ENCODE results near the gene IRF4.
A peak's percentile ranks its signal among the peaks of the same experiment; 100 is the strongest.

The IRF4 gene

DNA sequence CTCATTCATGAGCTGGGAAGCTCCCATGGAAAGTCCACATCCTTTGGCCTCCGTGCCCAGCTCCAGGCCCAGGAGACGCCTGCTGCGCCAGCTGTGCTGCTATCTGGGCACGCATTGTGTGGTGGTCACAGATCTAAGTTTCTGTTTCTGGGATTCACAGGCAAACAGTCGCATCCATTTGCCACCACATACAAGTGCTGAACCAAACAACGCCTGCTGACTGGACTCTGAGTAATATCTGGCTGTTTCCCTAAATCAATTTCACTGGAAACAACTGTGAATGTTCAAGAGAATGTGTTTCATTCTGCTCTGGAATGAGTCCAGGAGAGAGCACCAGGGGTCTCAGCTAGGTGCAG is 45.5 kb downstream of the IRF4 start:
- DNase-seq (ENCODE audit: low spot score): no peak
- TF ChIP-seq, protein P1, sequence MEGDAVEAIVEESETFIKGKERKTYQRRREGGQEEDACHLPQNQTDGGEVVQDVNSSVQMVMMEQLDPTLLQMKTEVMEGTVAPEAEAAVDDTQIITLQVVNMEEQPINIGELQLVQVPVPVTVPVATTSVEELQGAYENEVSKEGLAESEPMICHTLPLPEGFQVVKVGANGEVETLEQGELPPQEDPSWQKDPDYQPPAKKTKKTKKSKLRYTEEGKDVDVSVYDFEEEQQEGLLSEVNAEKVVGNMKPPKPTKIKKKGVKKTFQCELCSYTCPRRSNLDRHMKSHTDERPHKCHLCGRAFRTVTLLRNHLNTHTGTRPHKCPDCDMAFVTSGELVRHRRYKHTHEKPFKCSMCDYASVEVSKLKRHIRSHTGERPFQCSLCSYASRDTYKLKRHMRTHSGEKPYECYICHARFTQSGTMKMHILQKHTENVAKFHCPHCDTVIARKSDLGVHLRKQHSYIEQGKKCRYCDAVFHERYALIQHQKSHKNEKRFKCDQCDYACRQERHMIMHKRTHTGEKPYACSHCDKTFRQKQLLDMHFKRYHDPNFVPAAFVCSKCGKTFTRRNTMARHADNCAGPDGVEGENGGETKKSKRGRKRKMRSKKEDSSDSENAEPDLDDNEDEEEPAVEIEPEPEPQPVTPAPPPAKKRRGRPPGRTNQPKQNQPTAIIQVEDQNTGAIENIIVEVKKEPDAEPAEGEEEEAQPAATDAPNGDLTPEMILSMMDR (IDR thresholded peaks at IDR 0.05; ENCODE audit: extremely low read depth, insufficient read depth, missing control alignments): no peak
- in situ Hi-C loops (cut with MboI; ENCODE audit: low pct_unique_long_range_greater_than_20kb, low sequenced_read_pairs, unreplicated experiment): no loop called here

DNA sequence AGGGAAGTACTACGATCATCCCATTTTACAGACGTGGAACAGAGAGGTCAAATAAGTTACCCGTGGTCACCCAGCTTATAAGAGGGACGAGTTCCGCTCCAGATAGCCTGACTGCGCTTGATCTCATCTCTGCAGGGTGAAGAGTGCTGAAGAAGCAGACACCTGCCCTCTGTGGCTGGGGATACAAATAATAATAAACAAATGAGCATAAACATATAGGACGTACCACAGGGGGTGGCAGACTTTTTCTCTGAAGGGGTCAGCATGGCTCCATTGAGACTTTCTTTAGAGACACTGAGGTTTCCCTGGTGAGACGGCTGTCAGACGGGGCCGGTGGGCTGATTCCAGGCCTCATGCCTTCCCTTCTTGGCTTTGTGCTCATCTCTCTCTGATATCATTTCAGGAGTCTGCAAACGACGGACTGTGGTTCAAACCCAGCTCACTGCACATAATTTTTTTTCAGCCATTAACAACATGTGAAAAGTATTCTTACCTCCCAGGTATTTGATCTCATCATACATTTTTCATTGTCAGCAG is 47.1 kb downstream of the IRF4 start:
- TF ChIP-seq, protein P1 (IDR thresholded peaks at IDR 0.05; ENCODE audit: extremely low read depth, insufficient read depth, missing control alignments): no peak
- no peak for DNase-seq (ENCODE audit: low spot score)
- in situ Hi-C loops (cut with MboI; ENCODE audit: low pct_unique_long_range_greater_than_20kb, low sequenced_read_pairs, unreplicated experiment): no loop called here

DNA sequence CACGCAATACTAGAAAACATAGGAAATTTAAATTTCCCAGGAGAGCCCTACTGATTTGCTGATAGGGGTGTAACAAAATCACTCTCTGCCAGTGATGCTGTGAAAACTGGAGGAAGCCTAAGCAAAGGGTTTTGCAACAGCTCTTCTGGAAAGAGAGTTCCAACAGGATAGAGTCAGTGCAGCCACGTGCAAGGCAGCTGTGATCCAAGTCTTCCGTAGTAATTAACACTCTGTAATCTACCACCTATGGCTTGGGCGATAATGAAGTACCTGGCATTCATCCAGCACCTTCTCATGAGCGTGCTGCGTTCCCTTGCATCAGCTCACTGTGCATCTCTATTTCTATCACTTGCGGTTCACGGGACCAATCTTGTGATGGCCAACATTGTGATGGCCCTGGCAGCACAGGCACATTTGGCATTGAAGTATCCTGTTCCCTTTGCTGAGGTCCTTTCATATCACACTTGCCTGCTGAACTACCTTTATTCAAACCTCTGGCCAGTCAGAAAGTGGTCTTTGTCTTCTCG is 48.2 kb downstream of the IRF4 start:
- peak; percentile 12 for DNase-seq (ENCODE audit: low spot score)
- in situ Hi-C loops (cut with MboI; ENCODE audit: low pct_unique_long_range_greater_than_20kb, low sequenced_read_pairs, unreplicated experiment): no loop called here
- TF ChIP-seq, protein P1 (IDR thresholded peaks at IDR 0.05; ENCODE audit: extremely low read depth, insufficient read depth, missing control alignments): no peak

DNA sequence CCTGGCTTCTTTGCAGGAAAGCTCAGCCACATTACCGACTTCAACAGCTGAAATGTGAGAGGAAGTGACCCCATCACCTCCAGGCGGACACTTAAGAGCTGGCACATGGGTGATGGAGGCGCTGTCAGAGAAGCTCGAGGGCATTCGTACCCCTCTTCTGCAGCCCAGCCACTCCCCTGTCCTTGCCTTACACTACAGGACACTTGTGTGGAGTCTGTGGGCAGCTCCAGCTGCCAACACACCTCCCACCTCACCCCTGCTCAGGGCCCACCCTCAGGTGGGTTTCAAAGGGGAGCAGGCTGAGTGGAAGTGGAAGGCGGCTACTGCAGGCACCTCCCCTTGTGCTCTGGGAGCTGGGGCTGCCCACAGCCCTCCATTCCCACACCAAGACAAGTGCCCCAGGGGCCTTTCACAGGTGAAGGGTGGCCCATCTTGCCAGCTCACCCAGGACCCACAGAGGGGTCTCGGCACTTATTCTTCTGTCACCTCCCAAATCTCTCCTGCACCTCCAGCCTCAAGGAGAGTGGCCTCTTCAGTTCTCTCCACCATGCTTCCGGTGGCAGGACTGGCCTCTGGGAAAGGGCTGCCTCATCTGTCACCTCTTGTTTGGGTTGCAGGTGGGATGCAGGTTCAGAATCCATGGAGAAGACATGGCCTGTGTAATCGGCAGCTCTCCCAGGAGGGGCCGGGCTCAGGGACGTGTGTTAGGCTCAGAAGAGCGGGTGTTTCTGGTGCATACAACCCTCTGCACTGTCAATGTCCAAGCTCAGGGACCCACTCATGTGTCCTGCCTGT is 49.8 kb downstream of the IRF4 start:
- in situ Hi-C loops (cut with MboI; ENCODE audit: low pct_unique_long_range_greater_than_20kb, low sequenced_read_pairs, unreplicated experiment): no loop called here

DNA sequence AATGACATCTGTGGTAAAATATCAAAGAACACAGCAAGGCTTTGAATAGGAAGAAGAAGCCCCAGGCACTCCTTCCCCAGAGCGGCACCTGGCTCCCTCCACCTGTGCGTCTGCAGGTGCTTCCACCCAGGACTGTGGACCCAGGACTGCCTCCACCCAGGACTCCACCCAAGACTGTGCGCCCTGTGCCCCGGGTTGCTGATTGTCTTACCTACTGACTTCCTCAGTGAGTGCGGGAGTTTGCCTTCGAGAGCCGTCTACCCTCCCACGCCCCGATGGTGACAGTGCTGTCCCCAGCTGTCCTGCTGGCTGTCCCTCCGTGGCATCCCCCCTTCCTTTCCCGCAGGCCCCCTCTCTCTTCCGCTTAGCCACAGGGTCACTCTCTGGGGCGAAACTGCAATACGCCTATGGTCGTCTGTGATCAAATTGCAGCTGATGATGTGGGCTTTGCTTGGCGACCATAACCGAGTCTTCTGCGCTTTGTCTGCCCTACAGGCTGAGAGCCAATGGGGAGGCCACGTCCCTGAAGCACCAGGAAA is 52.1 kb downstream of the IRF4 start:
- no peak for DNase-seq (ENCODE audit: low spot score)
- TF ChIP-seq, protein P1 (IDR thresholded peaks at IDR 0.05; ENCODE audit: extremely low read depth, insufficient read depth, missing control alignments): no peak
- in situ Hi-C loops (cut with MboI; ENCODE audit: low pct_unique_long_range_greater_than_20kb, low sequenced_read_pairs, unreplicated experiment): no loop called here

More for the DNA sequence above, 49.8 kb downstream of the IRF4 start:
- DNase-seq (ENCODE audit: low spot score): no peak
- TF ChIP-seq, protein P1 (IDR thresholded peaks at IDR 0.05; ENCODE audit: extremely low read depth, insufficient read depth, missing control alignments): no peak

DNA sequence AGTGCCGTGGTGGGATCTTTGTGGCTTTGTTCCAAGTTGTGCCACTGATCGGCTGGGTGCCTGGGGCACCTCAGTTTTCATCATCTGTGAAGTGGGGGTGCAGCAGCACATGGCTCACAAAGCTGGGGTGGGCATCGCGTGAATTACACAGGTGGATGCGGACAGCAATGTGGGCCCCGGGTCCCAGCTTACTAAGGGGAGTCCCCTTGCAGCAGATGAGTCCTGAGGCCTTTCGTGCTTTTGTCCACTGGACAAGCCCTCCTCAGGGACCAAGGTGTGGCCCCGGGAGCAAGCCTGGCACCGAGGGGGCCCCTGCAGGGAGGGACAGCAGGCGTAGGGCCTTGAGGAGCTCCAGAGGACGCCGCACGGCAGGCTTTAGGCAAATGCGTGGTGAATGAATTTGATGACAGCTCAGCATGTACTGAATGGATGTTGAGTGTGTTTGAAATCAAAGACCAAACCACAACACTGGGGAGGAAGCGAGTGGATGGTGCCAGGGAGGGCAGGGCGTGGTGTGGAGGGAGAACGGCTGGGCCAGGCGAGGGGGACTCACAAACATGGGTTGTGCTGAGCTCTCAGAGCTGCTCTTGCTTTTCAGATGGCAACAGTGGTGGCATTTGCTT is 53.2 kb downstream of the IRF4 start:
- no peak for DNase-seq (ENCODE audit: low spot score)
- in situ Hi-C loops (cut with MboI; ENCODE audit: low pct_unique_long_range_greater_than_20kb, low sequenced_read_pairs, unreplicated experiment): no loop called here
- TF ChIP-seq, protein P1 (IDR thresholded peaks at IDR 0.05; ENCODE audit: extremely low read depth, insufficient read depth, missing control alignments): no peak

Data from GM13977 (cell line).